SU-DHL-6 (cell line): ENCODE measurements around the gene HDGFL3.

Source experiments
- H2AFZ ChIP-seq: fragments of 200-600 bp; sonication (generic); 2 replicates; pipeline ENCODE4 v1.6.1; 2014; ENCODE audit warnings: low read depth, mild to moderate bottlenecking, moderate library complexity, mixed read lengths, antibody characterized with exemption, low read length; ENCODE audit not compliant: severe bottlenecking
- H3F3A ChIP-seq: fragments of 200-600 bp; shearing (Covaris generic); 2 replicates; pipeline ENCODE4 v1.6.0; 2016; ENCODE audit warnings: antibody characterized with exemption, mild to moderate bottlenecking; ENCODE audit not compliant: insufficient read depth
- H3K27ac ChIP-seq: fragments of 200-600 bp; sonication (generic); 2 replicates; pipeline ENCODE4 v1.5.1; 2016; ENCODE audit warnings: low read depth, mild to moderate bottlenecking, low read length, moderate library complexity, mixed read lengths
- H3K27me3 ChIP-seq: fragments of 200-600 bp; sonication (generic), shearing (Covaris generic); 2 replicates; pipeline ENCODE4 v1.6.0; 2014; ENCODE audit warnings: mild to moderate bottlenecking, low read length
- H3K36me3 ChIP-seq: fragments of 200-600 bp; sonication (generic); 2 replicates; pipeline ENCODE4 v1.6.1; 2014; ENCODE audit warnings: mild to moderate bottlenecking, low read length, mixed read lengths
- H3K4me2 ChIP-seq: fragments of 300-600, 200-600 bp; shearing (Covaris generic), sonication (generic); 2 replicates; pipeline ENCODE4 v1.6.0; 2014; ENCODE audit warnings: low read length, low read depth, mild to moderate bottlenecking; ENCODE audit not compliant: poor library complexity, severe bottlenecking
- H3K4me3 ChIP-seq: fragments of 200-600 bp; sonication (generic); 2 replicates; pipeline ENCODE4 v1.5.1; 2014; ENCODE audit warnings: antibody characterized with exemption, low read length, mild to moderate bottlenecking, mixed read lengths; ENCODE audit not compliant: insufficient read depth, poor library complexity, severe bottlenecking
- H3K79me2 ChIP-seq: fragments of 200-600 bp; sonication (generic); 2 replicates; pipeline ENCODE4 v1.6.1; 2014; ENCODE audit warnings: mild to moderate bottlenecking, low read length, moderate library complexity; ENCODE audit not compliant: insufficient read depth
- H3K9ac ChIP-seq: fragments of 200-600 bp; sonication (generic); 2 replicates; pipeline ENCODE4 v1.7.0; 2014; ENCODE audit warnings: mild to moderate bottlenecking, low read length
- H3K9me2 ChIP-seq: fragments of 200-600 bp; sonication (generic); replicated peaks from 2 replicates; pipeline ENCODE4 v1.6.1; 2014; ENCODE audit warnings: low read length; ENCODE audit not compliant: insufficient read depth
- H3K9me3 ChIP-seq: fragments of 200-600 bp; sonication (generic); 2 replicates; pipeline ENCODE4 v1.6.1; 2014; ENCODE audit warnings: low read length, mixed read lengths; ENCODE audit not compliant: insufficient read depth
- H4K20me1 ChIP-seq: fragments of 200-600 bp; sonication (generic); 2 replicates; pipeline ENCODE4 v1.6.1; 2014; ENCODE audit warnings: low read depth, mild to moderate bottlenecking, antibody characterized with exemption, low read length, moderate library complexity, mixed read lengths
- CTCF ChIP-seq: fragments of 200-600 bp; sonication (generic); IDR thresholded peaks from one replicate; pipeline ENCODE4 v1.5.1; 2017; ENCODE audit warnings: antibody characterized with exemption, mild to moderate bottlenecking, low read length, moderate library complexity; ENCODE audit not compliant: insufficient read depth, poor library complexity, severe bottlenecking
- EZH2phosphoT487 ChIP-seq: fragments of 200-600 bp; sonication (generic), shearing (Covaris generic); conservative IDR thresholded peaks from 2 replicates; pipeline ENCODE4 v1.6.1; 2018; ENCODE audit warnings: mild to moderate bottlenecking, antibody characterized with exemption, low read length, moderate library complexity, mixed read lengths

The HDGFL3 gene

GRCh38 chr15:83112956-83113299 is 94.7 kb downstream of the HDGFL3 start:
- TF ChIP-seq EZH2phosphoT487 (no peak), CTCF (no peak)
- Histone ChIP-seq H3K4me3 (no peak overlapping the region), H3K79me2 (no peaks in the 10 kb centered on the region), H3K4me2 (no peak overlapping the region), H3K36me3 (no peaks in the 10 kb centered on the region), H2AFZ (no peak overlapping the region), H3K27ac (no peak overlapping the region), H3K9ac (no peak overlapping the region), H4K20me1 (no peaks in the 10 kb centered on the region), H3K9me2 (no peaks in the 10 kb centered on the region), H3F3A (no peaks in the 10 kb centered on the region), H3K27me3 (no peaks in the 10 kb centered on the region), H3K9me3 (no peaks in the 10 kb centered on the region)

DNA sequence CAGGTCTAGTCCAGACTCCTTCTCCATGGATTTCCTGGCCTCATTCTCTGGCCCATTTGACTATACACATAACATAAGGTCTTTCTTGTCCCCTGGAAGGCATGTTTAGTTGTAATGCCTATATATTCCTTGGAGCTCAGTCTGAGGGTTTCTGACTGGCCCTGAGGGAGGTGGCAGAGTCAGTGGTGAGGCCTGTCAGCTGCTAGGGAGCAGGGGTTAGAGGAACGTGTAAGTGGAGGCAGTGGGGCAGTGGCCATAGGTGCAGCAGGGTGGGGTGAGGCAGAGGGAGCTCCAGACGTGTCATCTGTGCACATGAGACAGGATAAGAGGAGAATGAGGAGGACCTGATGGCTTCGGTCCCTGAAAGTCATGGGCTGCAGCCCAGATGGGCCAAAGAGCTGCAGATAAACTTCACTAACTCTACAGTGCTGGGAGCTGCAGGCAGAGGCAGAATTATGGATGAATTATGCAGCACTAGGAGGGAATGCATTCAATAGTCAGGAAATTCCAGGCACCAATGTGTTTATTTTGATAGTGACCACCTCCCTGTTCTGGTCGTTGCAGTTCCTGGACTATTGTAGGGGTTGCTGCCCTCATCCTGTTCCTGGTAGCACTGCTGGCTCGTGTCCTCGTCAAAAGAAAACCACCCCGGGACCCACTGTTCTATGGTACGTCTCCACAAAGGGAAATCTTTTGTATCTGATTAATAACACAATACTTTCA is 95.2 kb downstream of the HDGFL3 start:
- Histone ChIP-seq H2AFZ (no peak overlapping the region), H3K27ac (no peak overlapping the region), H3K9ac (no peak overlapping the region), H3F3A (no peaks in the 10 kb centered on the region), H3K9me2 (no peaks in the 10 kb centered on the region), H3K4me3 (no peak overlapping the region), H3K79me2 (no peaks in the 10 kb centered on the region), H3K9me3 (no peaks in the 10 kb centered on the region), H3K4me2 (no peak overlapping the region), H3K36me3 (no peaks in the 10 kb centered on the region), H4K20me1 (no peaks in the 10 kb centered on the region), H3K27me3 (no peaks in the 10 kb centered on the region)
- TF ChIP-seq EZH2phosphoT487 (no peak), CTCF (no peak)

DNA sequence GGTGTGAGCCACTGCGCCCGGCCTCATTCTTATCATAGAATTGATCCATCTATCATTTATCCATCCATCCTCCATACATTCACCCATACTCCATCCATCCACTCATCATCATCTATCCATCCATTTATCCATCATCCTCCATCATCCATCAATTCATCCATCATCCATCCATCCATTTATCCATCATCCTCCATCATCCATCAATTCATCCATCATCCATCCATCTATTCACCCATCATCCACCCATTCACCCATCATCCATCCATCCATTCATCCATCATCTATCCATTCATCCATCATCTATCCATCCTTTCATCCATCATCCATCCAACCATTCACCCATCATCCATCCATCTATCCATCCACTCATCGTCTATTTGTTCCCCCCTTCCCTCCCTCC is 96.5 kb downstream of the HDGFL3 start:
- TF ChIP-seq EZH2phosphoT487, result no peak
- TF ChIP-seq CTCF, result no peak
- Histone ChIP-seq H3K4me3 (no peak overlapping the region), H3K36me3 (no peaks in the 10 kb centered on the region), H3K4me2 (no peak overlapping the region), H3K27me3 (no peaks in the 10 kb centered on the region), H3K9me2 (no peaks in the 10 kb centered on the region), H3F3A (no peaks in the 10 kb centered on the region), H2AFZ (no peak overlapping the region), H3K27ac (no peak overlapping the region), H3K79me2 (no peaks in the 10 kb centered on the region), H3K9me3 (no peaks in the 10 kb centered on the region), H4K20me1 (no peaks in the 10 kb centered on the region), H3K9ac (no peak overlapping the region)
